ENCODE data around the gene SIRPG. TPM values are rescaled to one million over a fixed set of nuclear protein-coding genes. Genes with fewer than 3 reads are reported as not detected.

SIRPG gene
- total and polyA plus RNA-seq, 2 of the 8 experiments (the other 6 are each of a cell fraction or from before 2014, with no cell fraction given), result 0.08 TPM; not detected in 1

DNA sequence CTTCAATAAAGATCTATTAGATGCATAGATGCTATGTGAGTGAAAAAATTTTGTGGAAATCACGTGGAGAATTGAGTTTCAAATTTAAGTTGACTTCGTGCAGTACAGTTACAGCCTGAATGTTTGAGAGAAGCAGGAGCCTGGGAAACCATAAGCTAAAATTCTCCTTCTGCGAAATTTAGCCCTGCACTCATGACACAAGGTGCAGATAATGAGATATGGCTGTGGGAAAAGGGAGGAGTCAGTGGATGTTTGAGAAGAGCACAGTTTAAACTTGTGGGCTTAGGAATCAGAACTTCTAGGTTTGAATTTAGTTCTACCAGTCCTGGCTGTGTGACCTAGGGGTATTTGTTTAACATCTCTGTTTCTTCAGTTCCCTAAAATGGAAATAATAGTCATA, 32.1 kb upstream of the SIRPG start (continued):
- TF ChIP-seq CTBP2 (IDR thresholded peaks at IDR 0.05; ENCODE audit: borderline replicate concordance, insufficient read depth, insufficient read length, low read length), result no peak
